Neural cell (in vitro differentiated cells): ENCODE measurements around the gene SOX4. TPM values are rescaled to one million over a fixed set of nuclear protein-coding genes. Genes with fewer than 3 reads are reported as not detected.

Experiments used
- H2AFZ ChIP-seq: fragments of 200-600, 300-800 bp; sonication (generic), shearing (Covaris generic); 2 replicates; pipeline ENCODE4 v1.6.0; 2014; ENCODE audit warnings: low read depth, mild to moderate bottlenecking, antibody characterized with exemption, low read length, moderate library complexity
- H3F3A ChIP-seq: fragments of 200-600 bp; shearing (Covaris generic); 2 replicates; pipeline ENCODE4 v1.6.1; 2016; ENCODE audit warnings: mild to moderate bottlenecking, moderate library complexity, mixed read lengths, antibody characterized with exemption, low read length; ENCODE audit not compliant: insufficient read depth, poor library complexity, severe bottlenecking
- H3K27ac ChIP-seq: fragments of 200-600, 300-800 bp; sonication (generic), shearing (Covaris generic); 2 replicates; pipeline ENCODE4 v1.5.1; 2014; ENCODE audit warnings: mild to moderate bottlenecking, low read length, moderate library complexity
- H3K27me3 ChIP-seq: fragments of 300-800, 200-600 bp; sonication (generic), shearing (Covaris generic); 2 replicates; pipeline ENCODE4 v1.6.0; 2014; ENCODE audit warnings: mild to moderate bottlenecking, low read depth, low read length, moderate library complexity; ENCODE audit not compliant: insufficient read depth
- H3K36me3 ChIP-seq: fragments of 300-800, 200-600 bp; sonication (generic), shearing (Covaris generic); 2 replicates; pipeline ENCODE4 v1.5.1; 2014; ENCODE audit warnings: mild to moderate bottlenecking, antibody characterized with exemption, low read length, moderate library complexity; ENCODE audit not compliant: insufficient read depth
- H3K4me2 ChIP-seq: fragments of 300-800, 200-600 bp; sonication (generic), shearing (Covaris generic); 2 replicates; pipeline ENCODE4 v1.6.0; 2014; ENCODE audit warnings: mild to moderate bottlenecking, low read length
- H3K4me3 ChIP-seq: fragments of 300-800, 200-600 bp; sonication (generic), shearing (Covaris generic); 2 replicates; pipeline ENCODE4 v1.5.1; 2014; ENCODE audit warnings: mild to moderate bottlenecking, low read length, moderate library complexity
- H3K79me2 ChIP-seq: fragments of 200-600 bp; shearing (Covaris generic); replicated peaks from 2 replicates; pipeline ENCODE4 v1.6.0; 2014; ENCODE audit warnings: mild to moderate bottlenecking, low read length, moderate library complexity; ENCODE audit not compliant: insufficient read depth
- H3K9ac ChIP-seq: fragments of 300-800, 200-600 bp; sonication (generic), shearing (Covaris generic); 2 replicates; pipeline ENCODE4 v1.6.1; 2016; ENCODE audit warnings: mild to moderate bottlenecking, low read length, mixed read lengths
- H3K9me2 ChIP-seq: fragments of 200-600 bp; shearing (Covaris generic); 2 replicates; pipeline ENCODE4 v1.6.1; 2016; ENCODE audit warnings: mild to moderate bottlenecking, low read length, mixed read lengths; ENCODE audit not compliant: insufficient read depth
- H3K9me3 ChIP-seq: fragments of 200-600, 300-800 bp; sonication (generic), shearing (Covaris generic); 2 replicates; pipeline ENCODE4 v1.6.1; 2016; ENCODE audit warnings: mild to moderate bottlenecking, mixed run types, low read length, moderate library complexity, mixed read lengths
- H4K20me1 ChIP-seq: fragments of 200-600 bp; shearing (Covaris generic); 2 replicates; pipeline ENCODE4 v1.6.1; 2016; ENCODE audit warnings: mild to moderate bottlenecking, mixed run types; ENCODE audit not compliant: insufficient read depth
- CTCF ChIP-seq: fragments of 450-650 bp; IDR thresholded peaks from 2 replicates; pipeline ENCODE4 v1.5.1; 2014; ENCODE audit warnings: antibody characterized with exemption, mild to moderate bottlenecking, moderate library complexity; ENCODE audit not compliant: poor library complexity, severe bottlenecking
- EP300 ChIP-seq: fragments of 450-650 bp; conservative IDR thresholded peaks from 2 replicates; pipeline ENCODE4 v1.6.1; 2014; ENCODE audit warnings: antibody characterized with exemption, mild to moderate bottlenecking, moderate library complexity; ENCODE audit not compliant: poor library complexity, severe bottlenecking
- EZH2 ChIP-seq: fragments of 200-600, 300-800 bp; shearing (Covaris generic), sonication (generic); IDR thresholded peaks from 2 replicates; pipeline ENCODE4 v1.6.1; 2014; ENCODE audit warnings: antibody characterized with exemption, low read length, borderline replicate concordance, mild to moderate bottlenecking; ENCODE audit not compliant: insufficient read depth, poor library complexity, severe bottlenecking
- MXI1 ChIP-seq: fragments of 450-650 bp; conservative IDR thresholded peaks from 2 replicates; pipeline ENCODE4 v1.6.1; 2014; ENCODE audit warnings: antibody characterized with exemption, mild to moderate bottlenecking; ENCODE audit not compliant: poor library complexity, severe bottlenecking
- POLR2AphosphoS5 ChIP-seq: IDR thresholded peaks from 2 replicates; pipeline ENCODE4 v1.6.1; 2012
- RAD21 ChIP-seq: fragments of 450-650 bp; conservative IDR thresholded peaks from 2 replicates; pipeline ENCODE4 v1.6.1; 2014; ENCODE audit warnings: antibody characterized with exemption, mild to moderate bottlenecking, moderate library complexity
- REST ChIP-seq: IDR thresholded peaks from 2 replicates; pipeline ENCODE4 v1.6.1; 2012; ENCODE audit warnings: borderline replicate concordance
- SMC3 ChIP-seq: fragments of 450-650 bp; conservative IDR thresholded peaks from 2 replicates; pipeline ENCODE4 v1.6.1; 2014; ENCODE audit warnings: antibody characterized with exemption, mild to moderate bottlenecking, moderate library complexity; ENCODE audit not compliant: poor library complexity
- TAF1 ChIP-seq: IDR thresholded peaks from 2 replicates; pipeline ENCODE4 v1.6.1; 2012; ENCODE audit warnings: low read depth
- polyA plus RNA-seq: library from polyadenylated mRNA; depleted of rRNA; stranded (reverse); fragments of >200 nt; gene quantifications from 2 replicates; pipeline ENCODE4 v1.2.3, GENCODE V29; 2014

The SOX4 gene
- polyA plus RNA-seq, 1 donor from 2014 or later, result 394 TPM

- H3K9me3 ChIP-seq, result no peaks in the 10 kb centered on the region
- H3K9ac ChIP-seq, result no peak overlapping the region
- peaks cover 9% of the 10 kb centered on the region for H3K36me3 ChIP-seq
- H2AFZ ChIP-seq, result no peak overlapping the region
- H3K27me3 ChIP-seq, result no peaks in the 10 kb centered on the region
- no peak overlapping the region for H3K4me2 ChIP-seq
- H3K9me2 ChIP-seq, result no peaks in the 10 kb centered on the region
- H3K27ac ChIP-seq, result no peak overlapping the region
- peaks cover 47% of the 10 kb centered on the region for H3K79me2 ChIP-seq
- TF ChIP-seq RAD21 (no peak), REST (no peak), EZH2 (no peak), MXI1 (no peak), EP300 (no peak), CTCF (no peak)
- peaks cover 23% of the 10 kb centered on the region for H4K20me1 ChIP-seq
- H3K4me3 ChIP-seq, result no peak overlapping the region
- H3F3A ChIP-seq, result peaks cover 10% of the 10 kb centered on the region
Measured at GRCh38 chr6:21591446-21591845, 2.1 kb upstream of the SOX4 start.

GRCh38 chr6:21592953-21593352 lies 598 bp upstream of the SOX4 start:
- Histone ChIP-seq H3K27me3 (no peaks in the 10 kb centered on the region), H3K9ac (peak overlapping the region; percentile 58), H2AFZ (no peak overlapping the region), H3F3A (peaks cover 16% of the 10 kb centered on the region), H3K27ac (peak overlapping the region; percentile 71), H3K9me3 (no peaks in the 10 kb centered on the region), H3K9me2 (no peaks in the 10 kb centered on the region), H3K36me3 (peaks cover 14% of the 10 kb centered on the region), H3K4me3 (peak overlapping the region; percentile 87), H3K79me2 (peaks cover 62% of the 10 kb centered on the region), H3K4me2 (peak overlapping the region; percentile 60), H4K20me1 (peaks cover 37% of the 10 kb centered on the region)
- TF ChIP-seq POLR2AphosphoS5, result no peak
- TF ChIP-seq RAD21, result no peak
- TF ChIP-seq REST, result no peak
- TF ChIP-seq SMC3, result no peak
- TF ChIP-seq TAF1, result no peak
- TF ChIP-seq MXI1, result no peak
- TF ChIP-seq CTCF, result no peak
- TF ChIP-seq EP300, result no peak
